WTC11 (cell line): ENCODE measurements around the gene ZNF771. TPM values are rescaled to one million over a fixed set of nuclear protein-coding genes. Genes with fewer than 3 reads are reported as not detected.

Experiments
- ATAC-seq: fragments of 200-7000 bp; cut with Tn5 transposase; 2 replicates; pipeline ENCODE4 v1.10.0; 2021; ENCODE audit warnings: mild to moderate bottlenecking, moderate library complexity
- CTCF ChIA-PET: fragments of 300-600 bp; sonication (Branson Sonifier 250); formaldehyde crosslinking; loops from one replicate; lab custom pipeline; 2021; ENCODE audit warnings: antibody characterized with exemption; lab: Charles Lee
- POLR2A ChIA-PET: fragments of 350-600 bp; sonication (Branson Sonifier 250); formaldehyde crosslinking; loops from one replicate; lab custom pipeline; 2021; ENCODE audit warnings: antibody characterized with exemption; lab: Charles Lee
- DNase-seq: peaks from one replicate; pipeline ENCODE4 v3.0.0; 2021; ENCODE audit warnings: low spot score
- H3K27ac Mint-ChIP-seq: 2 replicates; pipeline ENCODE4 v1.8.0; 2021; ENCODE audit warnings: mixed read lengths
- H3K27me3 Mint-ChIP-seq: 2 replicates; pipeline ENCODE4 v1.8.0; 2021; ENCODE audit warnings: low read depth, mild to moderate bottlenecking, moderate library complexity, mixed read lengths
- H3K36me3 Mint-ChIP-seq: 2 replicates; pipeline ENCODE4 v1.8.0; 2021; ENCODE audit warnings: mixed read lengths
- H3K4me1 Mint-ChIP-seq: 2 replicates; pipeline ENCODE4 v1.8.0; 2022; ENCODE audit warnings: mixed read lengths
- H3K4me3 Mint-ChIP-seq: 2 replicates; pipeline ENCODE4 v1.8.0; 2021; ENCODE audit warnings: mild to moderate bottlenecking, moderate library complexity, mixed read lengths
- H3K9me3 Mint-ChIP-seq: 2 replicates; pipeline ENCODE4 v1.8.0; 2021; ENCODE audit warnings: mixed read lengths
- ERG ChIP-seq: fragments of 250-450 bp; sonication (Bioruptor Pico); IDR thresholded peaks from 2 replicates; pipeline ENCODE4 v1.8.0; 2021; ENCODE audit warnings: mild to moderate bottlenecking
- ETV6 ChIP-seq: sonication (generic); formaldehyde crosslinking; IDR thresholded peaks from 2 replicates; pipeline ENCODE4 v1.8.1; 2022; ENCODE audit warnings: mild to moderate bottlenecking, missing genetic modification reagents
- FOXK1 ChIP-seq: sonication (generic); formaldehyde crosslinking; IDR thresholded peaks from 2 replicates; pipeline ENCODE4 v1.8.0; 2022; ENCODE audit warnings: mild to moderate bottlenecking, moderate library complexity, missing genetic modification reagents
- GABPB1 ChIP-seq: sonication (generic); formaldehyde crosslinking; IDR thresholded peaks from 2 replicates; pipeline ENCODE4 v1.8.1; 2023; ENCODE audit warnings: mild to moderate bottlenecking, missing genetic modification reagents
- IRF1 ChIP-seq: sonication (generic); formaldehyde crosslinking; IDR thresholded peaks from 2 replicates; pipeline ENCODE4 v1.8.0; 2023; ENCODE audit warnings: missing genetic modification reagents
- NFE2L1 ChIP-seq: sonication (generic); formaldehyde crosslinking; IDR thresholded peaks from 2 replicates; pipeline ENCODE4 v1.8.1; 2023; ENCODE audit warnings: missing genetic modification reagents
- NFYB ChIP-seq: sonication (generic); formaldehyde crosslinking; conservative IDR thresholded peaks from 2 replicates; pipeline ENCODE4 v1.8.0; 2022; ENCODE audit warnings: low read depth, missing genetic modification reagents
- NR1H2 ChIP-seq: sonication (generic); formaldehyde crosslinking; IDR thresholded peaks from 2 replicates; pipeline ENCODE4 v1.9.0; 2021; ENCODE audit warnings: mild to moderate bottlenecking, moderate library complexity, missing genetic modification reagents
- OVOL2 ChIP-seq: fragments of 250-450 bp; sonication (Bioruptor Pico); IDR thresholded peaks from 2 replicates; pipeline ENCODE4 v1.9.0; 2021; ENCODE audit warnings: mild to moderate bottlenecking, borderline replicate concordance
- PRDM15 ChIP-seq: sonication (generic); formaldehyde crosslinking; IDR thresholded peaks from 2 replicates; pipeline ENCODE4 v1.8.0; 2022; ENCODE audit warnings: missing genetic modification reagents
- PRRX2 ChIP-seq: fragments of 250-450 bp; sonication (Bioruptor Pico); IDR thresholded peaks from 2 replicates; pipeline ENCODE4 v1.8.0; 2021; ENCODE audit warnings: mild to moderate bottlenecking
- SMAD3 ChIP-seq: sonication (generic); formaldehyde crosslinking; IDR thresholded peaks from 2 replicates; pipeline ENCODE4 v1.8.0; 2022; ENCODE audit warnings: missing genetic modification reagents, mild to moderate bottlenecking, borderline replicate concordance
- SOX15 ChIP-seq: fragments of 250-450 bp; sonication (Bioruptor Pico); IDR thresholded peaks from 2 replicates; pipeline ENCODE4 v1.9.0; 2021; ENCODE audit warnings: mild to moderate bottlenecking
- SP1 ChIP-seq: sonication (generic); formaldehyde crosslinking; conservative IDR thresholded peaks from 2 replicates; pipeline ENCODE4 v1.8.1; 2022; ENCODE audit warnings: missing genetic modification reagents
- ZNF121 ChIP-seq: sonication (generic); formaldehyde crosslinking; IDR thresholded peaks from 2 replicates; pipeline ENCODE4 v1.8.0; 2023; ENCODE audit warnings: missing genetic modification reagents
- ZNF232 ChIP-seq: sonication (generic); formaldehyde crosslinking; IDR thresholded peaks from 2 replicates; pipeline ENCODE4 v1.8.0; 2022; ENCODE audit warnings: mild to moderate bottlenecking, missing genetic modification reagents
- ZNF671 ChIP-seq: fragments of 250-450 bp; sonication (Bioruptor Pico); IDR thresholded peaks from 2 replicates; pipeline ENCODE4 v1.8.0; 2021; ENCODE audit warnings: mild to moderate bottlenecking
- total RNA-seq: library from RNA; stranded (reverse); gene quantifications from 3 replicates; pipeline ENCODE4 v1.2.3, GENCODE V29; 2021
- TF ChIP-seq, protein P1 (sequence below): fragments of 250-450 bp; sonication (Bioruptor Pico); IDR thresholded peaks from 2 replicates; pipeline ENCODE4 v1.9.0; 2021; ENCODE audit warnings: mild to moderate bottlenecking, borderline replicate concordance

Gene ZNF771
- total RNA-seq, 1 experiment from 2014 or later = 10.0 TPM

- no peaks in the 10 kb centered on the region for H3K27me3 Mint-ChIP-seq
- H3K4me3 Mint-ChIP-seq = no peak overlapping the region
- H3K9me3 Mint-ChIP-seq = no peaks in the 10 kb centered on the region
- no peaks in the 10 kb centered on the region for H3K36me3 Mint-ChIP-seq
- TF ChIP-seq NFE2L1 (CRISPR knock-in tag) (no peak), SP1 (no peak)
- TF ChIP-seq, all 79 proteins: peak for 0
- Mint-ChIP-seq H3K4me1 (no peaks in the 10 kb centered on the region; the same call in 1 of the 2 replicates), H3K27ac (no peak overlapping the region)
- ATAC-seq (no peak), DNase-seq (no peak)
- POLR2A ChIA-PET = no interaction called here
- CTCF ChIA-PET = interaction anchor here (0.6 to 4.3 kb wide), 3 partner anchors 26 to 727 kb away, joined by 4 to 25 read pairs (median 14); partner anchors contain the start of gene DCTPP1
Observed at GRCh38 chr16:30456302-30456701, 48.9 kb downstream of the ZNF771 start.

DNA sequence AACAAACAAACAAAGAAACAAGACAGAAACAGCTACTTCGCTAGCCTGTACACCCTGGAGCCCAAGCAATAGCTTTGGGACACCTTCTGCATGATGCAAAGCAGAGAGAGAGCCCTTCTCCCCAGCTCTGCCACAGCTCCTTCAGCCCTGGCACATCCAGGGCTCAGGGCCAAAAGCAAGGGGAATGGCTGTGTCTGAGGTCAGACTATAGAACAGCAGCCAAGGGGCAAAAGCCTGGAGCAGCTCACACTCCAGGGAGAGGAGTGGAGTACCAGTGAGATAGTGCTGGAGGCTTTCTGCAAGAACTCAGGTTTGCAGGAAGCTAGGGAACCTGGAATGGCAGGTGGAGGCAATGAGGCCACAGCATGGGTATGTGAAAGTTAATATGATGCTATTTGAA is 49.9 kb downstream of the ZNF771 start:
- no peak overlapping the region for H3K4me3 Mint-ChIP-seq
- no peaks in the 10 kb centered on the region; the same call in 1 of the 2 replicates for H3K27me3 Mint-ChIP-seq
- DNase-seq = no peak
- no peaks in the 10 kb centered on the region for H3K9me3 Mint-ChIP-seq
- ChIA-PET CTCF (interaction anchor here (2.3 to 4.3 kb wide), 2 partner anchors 27 to 158 kb away, joined by 14 to 25 read pairs; partner anchors contain the start of gene DCTPP1), POLR2A (no interaction called here)
- no peak overlapping the region for H3K27ac Mint-ChIP-seq
- no peaks in the 10 kb centered on the region for H3K36me3 Mint-ChIP-seq
- TF ChIP-seq NFYB (CRISPR knock-in tag) (no peak), OVOL2 (no peak), NR1H2 (CRISPR knock-in tag) (no peak), GABPB1 (CRISPR knock-in tag) (no peak), ZNF121 (CRISPR knock-in tag) (no peak), ETV6 (CRISPR knock-in tag) (no peak), SMAD3 (no peak), PRRX2 (no peak), ZNF232 (no peak), ZNF671 (CRISPR knock-in tag) (no peak), SOX15 (no peak), ERG (CRISPR knock-in tag) (no peak), FOXK1 (CRISPR knock-in tag) (no peak), IRF1 (CRISPR knock-in tag) (no peak), PRDM15 (no peak)
- TF ChIP-seq, protein P1, sequence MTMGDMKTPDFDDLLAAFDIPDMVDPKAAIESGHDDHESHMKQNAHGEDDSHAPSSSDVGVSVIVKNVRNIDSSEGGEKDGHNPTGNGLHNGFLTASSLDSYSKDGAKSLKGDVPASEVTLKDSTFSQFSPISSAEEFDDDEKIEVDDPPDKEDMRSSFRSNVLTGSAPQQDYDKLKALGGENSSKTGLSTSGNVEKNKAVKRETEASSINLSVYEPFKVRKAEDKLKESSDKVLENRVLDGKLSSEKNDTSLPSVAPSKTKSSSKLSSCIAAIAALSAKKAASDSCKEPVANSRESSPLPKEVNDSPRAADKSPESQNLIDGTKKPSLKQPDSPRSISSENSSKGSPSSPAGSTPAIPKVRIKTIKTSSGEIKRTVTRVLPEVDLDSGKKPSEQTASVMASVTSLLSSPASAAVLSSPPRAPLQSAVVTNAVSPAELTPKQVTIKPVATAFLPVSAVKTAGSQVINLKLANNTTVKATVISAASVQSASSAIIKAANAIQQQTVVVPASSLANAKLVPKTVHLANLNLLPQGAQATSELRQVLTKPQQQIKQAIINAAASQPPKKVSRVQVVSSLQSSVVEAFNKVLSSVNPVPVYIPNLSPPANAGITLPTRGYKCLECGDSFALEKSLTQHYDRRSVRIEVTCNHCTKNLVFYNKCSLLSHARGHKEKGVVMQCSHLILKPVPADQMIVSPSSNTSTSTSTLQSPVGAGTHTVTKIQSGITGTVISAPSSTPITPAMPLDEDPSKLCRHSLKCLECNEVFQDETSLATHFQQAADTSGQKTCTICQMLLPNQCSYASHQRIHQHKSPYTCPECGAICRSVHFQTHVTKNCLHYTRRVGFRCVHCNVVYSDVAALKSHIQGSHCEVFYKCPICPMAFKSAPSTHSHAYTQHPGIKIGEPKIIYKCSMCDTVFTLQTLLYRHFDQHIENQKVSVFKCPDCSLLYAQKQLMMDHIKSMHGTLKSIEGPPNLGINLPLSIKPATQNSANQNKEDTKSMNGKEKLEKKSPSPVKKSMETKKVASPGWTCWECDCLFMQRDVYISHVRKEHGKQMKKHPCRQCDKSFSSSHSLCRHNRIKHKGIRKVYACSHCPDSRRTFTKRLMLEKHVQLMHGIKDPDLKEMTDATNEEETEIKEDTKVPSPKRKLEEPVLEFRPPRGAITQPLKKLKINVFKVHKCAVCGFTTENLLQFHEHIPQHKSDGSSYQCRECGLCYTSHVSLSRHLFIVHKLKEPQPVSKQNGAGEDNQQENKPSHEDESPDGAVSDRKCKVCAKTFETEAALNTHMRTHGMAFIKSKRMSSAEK (CRISPR knock-in tag) = no peak
- ATAC-seq = no peak
- no peaks in the 10 kb centered on the region; the same call in 1 of the 2 replicates for H3K4me1 Mint-ChIP-seq
